ENCODE results near the gene SETD7. TPM values are rescaled to one million over a fixed set of nuclear protein-coding genes. Genes with fewer than 3 reads are reported as not detected.
A peak's percentile ranks its signal among the peaks of the same experiment; 100 is the strongest.

Gene SETD7
- total and polyA plus RNA-seq, 2 donors (not counting 1 experiment from before 2014, with no cell fraction given), result 37.5 to 80.8 TPM

DNA sequence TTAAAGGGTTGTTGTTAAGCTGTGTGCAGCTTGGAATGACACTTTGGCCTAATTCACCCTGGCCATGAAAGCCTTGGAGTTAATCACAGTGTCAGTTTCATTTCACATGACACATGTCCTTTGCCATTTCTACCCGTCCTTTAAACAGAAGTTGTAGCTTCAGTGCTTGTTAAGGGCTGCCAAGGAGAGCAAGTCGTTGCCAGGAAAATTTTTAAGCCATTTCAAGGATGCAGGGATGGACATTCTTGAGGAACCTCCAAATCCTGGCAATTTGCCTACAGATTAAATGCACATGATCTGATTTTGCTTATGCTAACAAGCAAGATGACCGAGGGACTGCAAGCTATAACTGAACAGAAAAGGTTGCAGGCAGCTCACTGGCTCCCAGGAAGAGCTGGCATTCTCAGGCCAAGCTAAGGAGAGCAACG, 40.5 kb downstream of the SETD7 start:
- Histone ChIP-seq H3K4me1 (ENCODE audit: control insufficient read depth, extremely low read depth, insufficient read depth, low read length) (no peaks in the 10 kb centered on the region), H3K27me3 (ENCODE audit: control insufficient read depth, insufficient read depth, low read length) (no peaks in the 10 kb centered on the region), H2AFZ (ENCODE audit: low read length) (no peak overlapping the region), H3K36me3 (ENCODE audit: control insufficient read depth, insufficient read depth, low read length) (peaks cover 6% of the 10 kb centered on the region), H3K27ac (ENCODE audit: insufficient read depth, low read length) (no peak overlapping the region), H3K9me3 (ENCODE audit: control insufficient read depth, insufficient read depth, low read depth, low read length) (no peaks in the 10 kb centered on the region), H3K4me2 (ENCODE audit: extremely low read depth, insufficient read depth, low read length) (no peak overlapping the region), H3K4me3 (replicated peaks in 1 of 4; ENCODE audit: control extremely low read depth in 1 of 4, insufficient read depth in 1 of 4, low read depth in 3 of 4, low read length in 4 of 4) (no peak overlapping the region), H3K9ac (ENCODE audit: insufficient read depth, low read length) (no peak overlapping the region), H4K20me1 (ENCODE audit: control insufficient read depth, extremely low read depth, insufficient read depth, low read length) (no peaks in the 10 kb centered on the region), H3K79me2 (ENCODE audit: control insufficient read depth, insufficient read depth, low read length) (no peaks in the 10 kb centered on the region)
- TF ChIP-seq EZH2 (IDR thresholded peaks at IDR 0.05; ENCODE audit: low read length, missing control alignments), result no peak
- TF ChIP-seq, protein P1, sequence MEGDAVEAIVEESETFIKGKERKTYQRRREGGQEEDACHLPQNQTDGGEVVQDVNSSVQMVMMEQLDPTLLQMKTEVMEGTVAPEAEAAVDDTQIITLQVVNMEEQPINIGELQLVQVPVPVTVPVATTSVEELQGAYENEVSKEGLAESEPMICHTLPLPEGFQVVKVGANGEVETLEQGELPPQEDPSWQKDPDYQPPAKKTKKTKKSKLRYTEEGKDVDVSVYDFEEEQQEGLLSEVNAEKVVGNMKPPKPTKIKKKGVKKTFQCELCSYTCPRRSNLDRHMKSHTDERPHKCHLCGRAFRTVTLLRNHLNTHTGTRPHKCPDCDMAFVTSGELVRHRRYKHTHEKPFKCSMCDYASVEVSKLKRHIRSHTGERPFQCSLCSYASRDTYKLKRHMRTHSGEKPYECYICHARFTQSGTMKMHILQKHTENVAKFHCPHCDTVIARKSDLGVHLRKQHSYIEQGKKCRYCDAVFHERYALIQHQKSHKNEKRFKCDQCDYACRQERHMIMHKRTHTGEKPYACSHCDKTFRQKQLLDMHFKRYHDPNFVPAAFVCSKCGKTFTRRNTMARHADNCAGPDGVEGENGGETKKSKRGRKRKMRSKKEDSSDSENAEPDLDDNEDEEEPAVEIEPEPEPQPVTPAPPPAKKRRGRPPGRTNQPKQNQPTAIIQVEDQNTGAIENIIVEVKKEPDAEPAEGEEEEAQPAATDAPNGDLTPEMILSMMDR (conservative IDR thresholded peaks at IDR 0.05 in 1 of 2, IDR thresholded peaks at IDR 0.05 in 1 of 2; ENCODE audit: low read depth in 1 of 2, low read length in 2 of 2), result no peak
- DNase-seq (ENCODE audit: low read depth in 2 of 2), result peak in 1 of 2 donors; percentile 27

DNA sequence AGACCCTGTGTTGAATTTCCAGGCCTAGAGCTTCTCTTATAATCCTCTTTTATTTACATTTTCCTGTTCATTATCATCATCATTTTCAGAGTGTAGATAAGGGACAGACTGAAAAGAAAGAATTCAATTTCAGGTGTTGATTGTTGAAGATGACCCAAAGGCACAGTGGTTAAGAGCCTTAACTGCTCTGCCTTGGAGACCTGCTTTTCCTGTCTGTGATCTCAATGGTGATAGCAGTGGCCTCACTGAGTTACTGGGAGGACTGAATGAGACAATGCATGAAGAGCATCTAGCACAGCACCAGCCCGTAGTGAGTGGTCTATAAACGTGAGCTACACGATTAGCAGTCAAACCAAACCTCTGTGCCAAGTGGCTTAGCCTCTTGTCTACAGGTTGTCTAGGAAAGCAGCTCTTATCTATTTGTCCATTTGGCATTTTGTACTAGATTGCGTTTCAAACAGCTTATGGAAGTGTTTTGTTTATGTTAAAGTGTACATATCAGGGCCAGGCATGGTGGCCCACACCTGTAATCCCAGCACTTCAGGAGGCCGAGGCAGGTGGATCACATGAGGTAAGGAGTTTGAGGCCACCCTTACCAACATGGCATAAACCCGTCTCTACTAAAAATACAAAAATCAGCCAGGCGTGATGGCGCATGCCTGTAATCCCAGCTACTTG, 41.5 kb downstream of the SETD7 start:
- Histone ChIP-seq H2AFZ (ENCODE audit: low read length) (no peak overlapping the region), H3K27me3 (ENCODE audit: control insufficient read depth, insufficient read depth, low read length) (no peaks in the 10 kb centered on the region), H3K4me3 (replicated peaks in 1 of 4; ENCODE audit: control extremely low read depth in 1 of 4, insufficient read depth in 1 of 4, low read depth in 3 of 4, low read length in 4 of 4) (no peak overlapping the region), H3K4me2 (ENCODE audit: extremely low read depth, insufficient read depth, low read length) (no peak overlapping the region), H4K20me1 (ENCODE audit: control insufficient read depth, extremely low read depth, insufficient read depth, low read length) (no peaks in the 10 kb centered on the region), H3K36me3 (ENCODE audit: control insufficient read depth, insufficient read depth, low read length) (peaks cover 6% of the 10 kb centered on the region), H3K79me2 (ENCODE audit: control insufficient read depth, insufficient read depth, low read length) (no peaks in the 10 kb centered on the region), H3K9me3 (ENCODE audit: control insufficient read depth, insufficient read depth, low read depth, low read length) (no peaks in the 10 kb centered on the region), H3K4me1 (ENCODE audit: control insufficient read depth, extremely low read depth, insufficient read depth, low read length) (no peaks in the 10 kb centered on the region), H3K27ac (ENCODE audit: insufficient read depth, low read length) (no peak overlapping the region), H3K9ac (ENCODE audit: insufficient read depth, low read length) (no peak overlapping the region)
- no peak for DNase-seq (ENCODE audit: low read depth in 2 of 2)
- no peak for TF ChIP-seq EZH2 (IDR thresholded peaks at IDR 0.05; ENCODE audit: low read length, missing control alignments)
- TF ChIP-seq, protein P1 (conservative IDR thresholded peaks at IDR 0.05 in 1 of 2, IDR thresholded peaks at IDR 0.05 in 1 of 2; ENCODE audit: low read depth in 1 of 2, low read length in 2 of 2), result no peak

DNA sequence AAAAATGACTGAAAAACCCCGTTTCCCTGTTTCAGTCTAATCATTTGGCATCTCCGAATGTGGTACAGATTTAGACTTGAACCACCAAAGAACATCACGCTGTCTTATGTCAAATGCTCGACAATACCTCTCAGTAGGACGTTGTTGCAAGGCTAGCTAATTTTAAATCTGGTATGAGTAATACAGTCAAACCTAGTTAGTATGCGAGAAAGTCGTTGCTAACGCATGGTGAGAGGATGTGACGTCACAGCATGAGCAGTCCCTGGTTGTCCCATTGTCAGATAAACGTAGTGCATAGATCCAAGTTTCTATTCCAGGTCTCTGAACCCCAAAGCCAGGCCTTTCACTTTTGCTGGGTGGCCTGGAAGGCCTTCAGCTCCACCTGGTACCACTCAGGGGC, 44.7 kb downstream of the SETD7 start:
- Histone ChIP-seq H3K4me1 (ENCODE audit: control insufficient read depth, extremely low read depth, insufficient read depth, low read length) (no peaks in the 10 kb centered on the region), H2AFZ (ENCODE audit: low read length) (no peak overlapping the region), H3K9me3 (ENCODE audit: control insufficient read depth, insufficient read depth, low read depth, low read length) (no peaks in the 10 kb centered on the region), H3K36me3 (ENCODE audit: control insufficient read depth, insufficient read depth, low read length) (peaks cover 6% of the 10 kb centered on the region), H3K9ac (ENCODE audit: insufficient read depth, low read length) (no peak overlapping the region), H4K20me1 (ENCODE audit: control insufficient read depth, extremely low read depth, insufficient read depth, low read length) (no peaks in the 10 kb centered on the region), H3K79me2 (ENCODE audit: control insufficient read depth, insufficient read depth, low read length) (no peaks in the 10 kb centered on the region), H3K27ac (ENCODE audit: insufficient read depth, low read length) (no peak overlapping the region), H3K4me3 (replicated peaks in 1 of 4; ENCODE audit: control extremely low read depth in 1 of 4, insufficient read depth in 1 of 4, low read depth in 3 of 4, low read length in 4 of 4) (no peak overlapping the region), H3K27me3 (ENCODE audit: control insufficient read depth, insufficient read depth, low read length) (no peaks in the 10 kb centered on the region), H3K4me2 (ENCODE audit: extremely low read depth, insufficient read depth, low read length) (no peak overlapping the region)
- peak in 1 of 2 donors; percentile 70 for DNase-seq (ENCODE audit: low read depth in 2 of 2)
- TF ChIP-seq, protein P1 (conservative IDR thresholded peaks at IDR 0.05 in 1 of 2, IDR thresholded peaks at IDR 0.05 in 1 of 2; ENCODE audit: low read depth in 1 of 2, low read length in 2 of 2), result no peak
- TF ChIP-seq EZH2 (IDR thresholded peaks at IDR 0.05; ENCODE audit: low read length, missing control alignments), result no peak

Measured in fibroblast of lung (primary cell).